Stimulated activated naive CD8-positive, alpha-beta T cell treated with anti-CD3 and anti-CD28 coated beads, Interleukin-15, Interleukin-2, amounts not matched to agents 100 ng/mL and 50 ng/mL, for 24 hours (primary cell): Measurements from ENCODE around the gene FLNA.

ENCODE experiments used
- H3K27ac Mint-ChIP-seq: one replicate; pipeline ENCODE4 v1.8.0; 2021; ENCODE audit warnings: mild to moderate bottlenecking, mixed read lengths
- H3K27me3 Mint-ChIP-seq: one replicate; pipeline ENCODE4 v1.8.0; 2021; ENCODE audit warnings: mixed read lengths
- H3K36me3 Mint-ChIP-seq: one replicate; pipeline ENCODE4 v1.8.0; 2021; ENCODE audit warnings: low read depth, mixed read lengths
- H3K4me1 Mint-ChIP-seq: one replicate; pipeline ENCODE4 v1.8.0; 2021; ENCODE audit warnings: low read depth, mixed read lengths
- H3K4me3 Mint-ChIP-seq: one replicate; pipeline ENCODE4 v1.8.0; 2021; ENCODE audit warnings: mild to moderate bottlenecking, mixed read lengths
- H3K9me3 Mint-ChIP-seq: one replicate; pipeline ENCODE4 v1.8.0; 2021; ENCODE audit warnings: mixed read lengths

Gene FLNA

DNA sequence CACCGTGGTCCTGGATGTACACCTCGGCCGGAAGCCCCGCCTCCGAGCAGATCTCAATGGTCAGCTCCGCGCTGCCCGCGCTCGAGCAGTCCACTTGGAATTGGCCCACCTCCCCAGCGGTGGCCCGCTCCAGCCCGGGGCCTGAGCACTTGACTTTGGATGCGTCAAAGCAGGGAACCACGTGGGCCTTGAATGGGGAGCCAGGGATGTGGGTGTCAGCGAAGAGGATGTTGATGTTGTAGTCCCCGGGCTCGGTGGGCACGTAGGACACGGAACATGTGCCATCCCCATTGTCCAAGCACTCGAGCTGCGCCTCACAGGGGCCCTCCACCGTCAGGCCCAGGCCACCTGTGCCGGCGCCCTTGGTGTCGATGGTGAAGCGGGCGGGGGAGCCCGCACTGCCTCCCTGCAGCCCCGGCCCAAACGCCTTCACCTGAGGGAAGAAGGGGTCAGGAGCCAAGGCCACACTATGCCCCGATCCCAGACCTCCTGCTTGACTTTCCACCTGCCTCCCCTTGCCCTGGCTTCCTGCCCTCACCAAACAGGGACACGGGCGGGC lies 14.2 kb downstream of the FLNA start:
- Mint-ChIP-seq H3K36me3 (peaks cover 32% of the 10 kb centered on the region), H3K9me3 (no peaks in the 10 kb centered on the region), H3K4me3 (no peak overlapping the region), H3K4me1 (peaks cover 39% of the 10 kb centered on the region), H3K27ac (no peak overlapping the region), H3K27me3 (no peaks in the 10 kb centered on the region)

- no peaks in the 10 kb centered on the region for H3K9me3 Mint-ChIP-seq
- H3K27me3 Mint-ChIP-seq = no peaks in the 10 kb centered on the region
- H3K36me3 Mint-ChIP-seq = peaks cover 27% of the 10 kb centered on the region
- H3K27ac Mint-ChIP-seq = no peak overlapping the region
- H3K4me1 Mint-ChIP-seq = peaks cover 35% of the 10 kb centered on the region
- H3K4me3 Mint-ChIP-seq = no peak overlapping the region
Measured at GRCh38 chrX:154359362-154360154, 14.9 kb downstream of the FLNA start.

DNA sequence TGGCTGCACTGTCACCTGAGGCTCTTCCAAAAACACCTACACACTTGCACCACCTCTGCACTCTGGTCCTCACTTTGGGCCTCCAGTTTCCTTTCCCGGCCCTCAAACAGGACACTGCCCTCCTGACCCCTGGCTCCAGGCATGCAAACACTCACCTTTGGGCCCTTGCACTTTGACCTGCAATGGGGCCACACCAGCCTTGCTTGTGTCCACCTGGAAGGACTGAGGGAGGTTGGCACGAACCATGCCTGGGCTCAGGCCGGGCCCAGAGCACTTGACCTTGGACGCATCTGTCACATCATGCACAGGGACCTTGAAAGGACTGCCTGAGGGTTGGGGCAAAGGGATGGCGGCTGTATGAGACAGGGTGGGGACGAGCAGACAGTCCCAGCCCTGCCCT lies 15.6 kb downstream of the FLNA start:
- H3K27me3 Mint-ChIP-seq = no peaks in the 10 kb centered on the region

GRCh38 chrX:154358011-154358410 lies 16.4 kb downstream of the FLNA start:
- Mint-ChIP-seq H3K36me3 (peaks cover 27% of the 10 kb centered on the region), H3K4me3 (no peak overlapping the region), H3K27ac (no peak overlapping the region), H3K27me3 (no peaks in the 10 kb centered on the region), H3K9me3 (no peaks in the 10 kb centered on the region), H3K4me1 (peaks cover 44% of the 10 kb centered on the region)

More for the DNA sequence above, 15.6 kb downstream of the FLNA start:
- Mint-ChIP-seq H3K9me3 (no peaks in the 10 kb centered on the region), H3K27ac (no peak overlapping the region), H3K4me1 (peaks cover 40% of the 10 kb centered on the region), H3K36me3 (peaks cover 27% of the 10 kb centered on the region), H3K4me3 (no peak overlapping the region)

DNA sequence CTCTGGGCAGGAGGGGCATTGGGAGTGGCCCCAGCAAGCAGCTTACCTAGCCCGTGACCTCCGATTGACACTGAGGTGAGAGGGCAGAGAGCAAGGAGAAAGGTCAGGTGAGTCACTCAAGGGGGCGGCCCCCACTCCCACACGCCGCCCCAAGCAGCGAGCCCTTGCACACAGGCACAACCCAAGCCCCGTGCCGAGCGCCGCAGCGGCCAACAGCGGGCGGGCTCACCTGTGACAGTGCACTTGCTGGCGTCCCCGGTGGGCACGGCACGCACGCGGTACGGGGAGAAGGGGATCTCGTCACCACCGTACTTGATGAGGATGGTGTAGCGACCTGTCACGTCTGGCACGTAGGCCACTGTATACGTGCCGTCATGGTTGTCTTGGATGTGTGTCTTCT lies 17.2 kb downstream of the FLNA start:
- peaks cover 23% of the 10 kb centered on the region for H3K36me3 Mint-ChIP-seq
- H3K27me3 Mint-ChIP-seq = no peaks in the 10 kb centered on the region
- H3K4me3 Mint-ChIP-seq = no peak overlapping the region
- no peak overlapping the region for H3K27ac Mint-ChIP-seq
- peaks cover 50% of the 10 kb centered on the region for H3K4me1 Mint-ChIP-seq
- H3K9me3 Mint-ChIP-seq = no peaks in the 10 kb centered on the region

DNA sequence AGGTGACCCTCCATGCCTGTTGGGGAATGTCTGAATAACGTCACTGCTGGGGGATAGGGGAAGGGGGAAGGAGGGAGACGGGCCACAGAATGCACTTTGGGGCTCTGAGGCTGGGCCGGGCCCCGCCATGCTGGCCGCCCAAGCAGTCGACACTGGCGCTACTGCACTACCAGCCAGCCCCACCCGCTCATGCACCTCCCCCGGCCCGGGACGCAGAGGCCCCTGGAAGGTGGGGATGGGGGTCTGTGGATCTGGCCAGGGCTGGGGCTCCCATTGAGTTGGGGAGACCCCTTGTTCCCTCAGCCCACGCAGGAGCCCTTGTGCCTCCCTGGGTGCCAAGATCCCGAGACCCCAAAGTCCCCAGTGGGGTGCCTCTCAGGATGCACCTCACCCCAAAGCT lies 17.8 kb downstream of the FLNA start:
- H3K36me3 Mint-ChIP-seq = peaks cover 23% of the 10 kb centered on the region
- H3K9me3 Mint-ChIP-seq = no peaks in the 10 kb centered on the region
- no peaks in the 10 kb centered on the region for H3K27me3 Mint-ChIP-seq
- H3K4me3 Mint-ChIP-seq = no peak overlapping the region
- no peak overlapping the region for H3K27ac Mint-ChIP-seq
- peaks cover 56% of the 10 kb centered on the region for H3K4me1 Mint-ChIP-seq

DNA sequence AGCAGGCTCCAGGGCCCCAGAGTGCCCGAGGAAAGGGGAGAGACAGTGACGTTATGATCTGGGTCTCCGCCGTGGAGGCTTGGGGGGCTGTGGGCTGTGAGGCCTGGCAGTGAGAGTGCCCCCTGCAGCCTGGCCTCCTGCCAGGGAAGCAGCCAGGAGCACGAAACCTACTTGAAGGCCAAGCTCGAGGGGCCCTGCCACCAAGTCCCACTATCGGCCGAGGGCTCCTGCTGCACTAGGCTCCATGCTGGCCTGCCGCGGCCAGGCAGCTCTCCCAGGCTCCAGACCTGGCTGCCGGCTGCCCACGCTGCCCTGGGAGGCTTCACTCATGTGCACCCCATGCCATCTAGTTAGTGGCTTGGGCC lies 18.7 kb downstream of the FLNA start:
- H3K27me3 Mint-ChIP-seq = no peaks in the 10 kb centered on the region
- H3K4me1 Mint-ChIP-seq = peaks cover 52% of the 10 kb centered on the region
- H3K27ac Mint-ChIP-seq = no peak overlapping the region
- H3K9me3 Mint-ChIP-seq = no peaks in the 10 kb centered on the region
- no peak overlapping the region for H3K4me3 Mint-ChIP-seq
- H3K36me3 Mint-ChIP-seq = peaks cover 18% of the 10 kb centered on the region

GRCh38 chrX:154355094-154355775 lies 19.2 kb downstream of the FLNA start:
- H3K27me3 Mint-ChIP-seq = no peaks in the 10 kb centered on the region
- H3K4me3 Mint-ChIP-seq = no peak overlapping the region
- H3K9me3 Mint-ChIP-seq = no peaks in the 10 kb centered on the region
- peaks cover 51% of the 10 kb centered on the region for H3K4me1 Mint-ChIP-seq
- peaks cover 19% of the 10 kb centered on the region for H3K36me3 Mint-ChIP-seq
- H3K27ac Mint-ChIP-seq = no peak overlapping the region

DNA sequence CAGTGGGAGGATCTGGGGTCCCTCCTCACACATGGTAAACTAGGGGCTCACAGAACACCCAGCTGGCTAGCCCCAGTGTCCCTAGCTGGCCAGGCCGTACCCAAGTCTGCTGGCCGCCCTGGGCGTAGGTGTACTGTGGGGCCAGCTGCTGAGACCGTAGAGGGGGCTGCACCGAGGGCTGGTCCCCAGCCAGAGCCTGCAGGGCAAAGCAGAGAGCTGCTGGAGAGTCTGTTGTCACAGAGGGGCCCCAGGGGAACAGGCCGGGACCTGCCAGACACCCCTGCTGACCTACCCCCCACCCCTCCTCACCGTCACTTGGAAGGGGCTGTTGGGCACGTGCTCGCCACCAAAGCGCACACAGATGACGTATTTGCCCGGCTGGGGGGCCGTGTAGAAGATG lies 19.9 kb downstream of the FLNA start:
- H3K9me3 Mint-ChIP-seq = no peaks in the 10 kb centered on the region
- H3K27ac Mint-ChIP-seq = no peak overlapping the region
- no peaks in the 10 kb centered on the region for H3K27me3 Mint-ChIP-seq
- no peak overlapping the region for H3K4me3 Mint-ChIP-seq
- H3K4me1 Mint-ChIP-seq = peaks cover 51% of the 10 kb centered on the region
- H3K36me3 Mint-ChIP-seq = peaks cover 23% of the 10 kb centered on the region

DNA sequence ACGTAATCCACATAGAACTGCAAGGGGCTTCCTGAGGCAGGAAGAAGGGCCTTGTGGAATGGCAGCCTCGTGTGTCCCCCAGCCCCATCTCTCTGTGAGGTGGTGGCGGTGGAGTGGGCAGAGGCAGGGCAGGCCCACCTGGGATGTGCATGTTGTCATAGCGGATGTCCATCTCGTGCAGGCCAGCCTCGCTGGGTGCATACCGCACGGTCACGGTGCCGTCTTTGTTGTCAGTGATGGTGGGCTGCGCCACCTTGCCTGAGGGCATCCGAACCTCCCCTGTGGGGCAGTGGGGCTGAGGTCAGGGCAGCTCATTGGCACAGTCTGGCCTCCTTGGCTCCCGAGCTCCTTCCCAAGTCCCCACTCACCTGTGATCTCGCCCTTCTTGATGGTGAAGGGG lies 20.4 kb downstream of the FLNA start:
- no peak overlapping the region for H3K27ac Mint-ChIP-seq

DNA sequence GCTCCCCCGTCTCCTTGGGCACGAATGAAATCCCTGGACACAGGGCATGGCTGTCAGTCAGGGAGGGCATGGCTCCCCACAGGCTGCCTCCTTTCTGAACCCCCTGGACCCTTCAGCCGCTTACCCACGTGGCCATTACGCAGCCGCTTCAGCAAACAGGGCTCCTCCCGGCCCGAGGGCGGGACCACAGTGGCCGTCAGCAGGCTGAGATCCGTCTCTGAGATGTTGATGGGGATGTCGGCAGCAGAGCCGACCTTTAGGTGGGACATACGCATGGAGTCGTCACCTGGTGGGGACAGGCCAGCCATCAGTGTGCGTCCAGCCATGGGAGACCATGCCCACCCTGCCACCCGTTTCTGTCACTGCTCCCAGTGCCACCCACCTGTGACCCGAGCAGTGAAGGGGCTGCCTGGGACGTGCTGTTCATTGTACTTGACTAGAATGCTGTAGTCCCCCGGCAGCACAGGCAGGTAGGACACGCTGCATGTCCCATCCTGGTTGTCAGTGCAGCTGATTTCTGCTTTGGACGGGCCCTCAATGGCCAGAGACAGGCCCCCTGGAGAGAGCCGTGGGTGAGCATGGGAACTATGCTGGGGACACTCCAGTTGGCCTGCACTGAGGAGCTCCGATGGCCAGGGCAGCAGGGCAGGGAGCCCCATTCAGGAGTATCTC lies 21.1 kb downstream of the FLNA start:
- H3K9me3 Mint-ChIP-seq = no peaks in the 10 kb centered on the region
- H3K4me3 Mint-ChIP-seq = no peak overlapping the region
- no peak overlapping the region for H3K27ac Mint-ChIP-seq

More for the DNA sequence above, 20.4 kb downstream of the FLNA start:
- no peaks in the 10 kb centered on the region for H3K27me3 Mint-ChIP-seq
- H3K4me3 Mint-ChIP-seq = no peak overlapping the region
- no peaks in the 10 kb centered on the region for H3K9me3 Mint-ChIP-seq
- H3K36me3 Mint-ChIP-seq = peaks cover 21% of the 10 kb centered on the region
- peaks cover 50% of the 10 kb centered on the region for H3K4me1 Mint-ChIP-seq

GRCh38 chrX:154352466-154352865 lies 22.0 kb downstream of the FLNA start:
- Mint-ChIP-seq H3K4me1 (peaks cover 46% of the 10 kb centered on the region), H3K27me3 (no peaks in the 10 kb centered on the region), H3K9me3 (no peaks in the 10 kb centered on the region), H3K36me3 (peaks cover 15% of the 10 kb centered on the region), H3K4me3 (no peak overlapping the region), H3K27ac (no peak overlapping the region)

More for the DNA sequence above, 21.1 kb downstream of the FLNA start:
- peaks cover 16% of the 10 kb centered on the region for H3K36me3 Mint-ChIP-seq
- H3K27me3 Mint-ChIP-seq = no peaks in the 10 kb centered on the region
- H3K4me1 Mint-ChIP-seq = peaks cover 45% of the 10 kb centered on the region

DNA sequence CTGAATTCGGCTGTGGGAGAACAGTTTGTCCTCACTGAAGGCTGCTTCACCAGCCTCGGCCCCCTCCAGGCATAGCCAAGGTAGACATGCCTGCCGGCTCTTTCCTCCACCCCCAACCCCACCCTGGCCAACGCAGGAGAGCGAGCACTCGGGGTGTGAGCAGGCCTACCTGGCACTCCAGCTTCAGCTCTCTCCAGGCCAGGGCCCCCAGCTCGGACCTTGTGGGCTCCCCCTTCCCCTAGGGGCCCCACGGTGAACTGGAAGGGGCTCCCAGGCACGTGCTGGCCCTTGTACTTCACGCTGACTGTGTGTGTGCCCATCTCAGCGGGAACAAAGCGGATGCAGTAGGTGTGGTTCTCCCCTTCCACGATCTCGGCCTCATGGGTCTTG lies 22.4 kb downstream of the FLNA start:
- Mint-ChIP-seq H3K9me3 (no peaks in the 10 kb centered on the region), H3K4me3 (no peak overlapping the region), H3K36me3 (peaks cover 13% of the 10 kb centered on the region), H3K27ac (peak overlapping the region; percentile 72), H3K4me1 (peaks cover 47% of the 10 kb centered on the region), H3K27me3 (no peaks in the 10 kb centered on the region)

- peaks cover 13% of the 10 kb centered on the region for H3K36me3 Mint-ChIP-seq
- H3K27ac Mint-ChIP-seq = peak overlapping the region; percentile 72
- H3K4me1 Mint-ChIP-seq = peaks cover 44% of the 10 kb centered on the region
- no peaks in the 10 kb centered on the region for H3K27me3 Mint-ChIP-seq
- no peaks in the 10 kb centered on the region for H3K9me3 Mint-ChIP-seq
- H3K4me3 Mint-ChIP-seq = no peak overlapping the region
Measured at GRCh38 chrX:154351183-154352011, 23.0 kb downstream of the FLNA start.
